NCI-H226 (cell line): ENCODE measurements around the gene LYZ.
A peak's percentile ranks its signal among the peaks of the same experiment; 100 is the strongest.

ENCODE experiments used
- DNase-seq: peaks from one replicate; pipeline ENCODE4 v3.0.0-alpha.2; 2015

LYZ gene

DNA sequence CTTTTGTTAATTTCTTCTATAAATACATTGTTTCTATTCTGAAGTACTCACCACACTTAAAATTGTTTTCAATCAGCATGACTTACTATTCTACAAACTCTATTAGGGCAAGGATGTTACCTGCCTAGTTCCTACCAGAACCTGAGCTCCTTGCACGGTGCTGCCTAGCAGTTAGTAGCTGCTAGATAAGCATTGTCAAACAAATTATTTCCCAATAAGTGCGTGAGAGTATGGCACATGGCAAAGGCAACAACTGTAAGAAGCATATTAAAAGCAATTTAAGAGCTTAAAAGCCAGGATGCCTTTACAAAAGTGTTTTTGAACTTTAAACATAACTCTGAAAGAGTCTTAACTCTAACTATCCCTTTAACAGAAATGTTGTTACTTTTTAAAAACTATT lies 8.2 kb upstream of the LYZ start:
- no peak for DNase-seq

DNA sequence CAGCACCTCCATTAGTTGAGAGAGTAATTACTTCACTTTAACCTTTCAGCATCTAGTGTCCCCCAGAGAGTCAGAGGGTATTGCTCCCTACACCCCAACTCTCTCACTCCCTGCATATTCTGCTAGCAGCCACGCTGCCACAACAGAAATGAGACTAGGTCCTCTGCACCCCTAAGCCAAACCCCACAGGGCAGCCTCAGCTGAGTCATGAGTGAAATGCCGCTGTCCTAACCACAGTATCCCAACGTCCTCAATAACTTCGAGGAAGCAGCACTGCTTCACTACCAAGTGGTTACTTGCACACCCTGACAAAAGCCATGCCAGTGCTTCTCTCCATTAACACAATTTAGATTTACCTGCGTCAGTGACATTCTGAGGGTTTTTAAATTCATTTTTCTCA lies 6.9 kb upstream of the LYZ start:
- no peak for DNase-seq

DNA sequence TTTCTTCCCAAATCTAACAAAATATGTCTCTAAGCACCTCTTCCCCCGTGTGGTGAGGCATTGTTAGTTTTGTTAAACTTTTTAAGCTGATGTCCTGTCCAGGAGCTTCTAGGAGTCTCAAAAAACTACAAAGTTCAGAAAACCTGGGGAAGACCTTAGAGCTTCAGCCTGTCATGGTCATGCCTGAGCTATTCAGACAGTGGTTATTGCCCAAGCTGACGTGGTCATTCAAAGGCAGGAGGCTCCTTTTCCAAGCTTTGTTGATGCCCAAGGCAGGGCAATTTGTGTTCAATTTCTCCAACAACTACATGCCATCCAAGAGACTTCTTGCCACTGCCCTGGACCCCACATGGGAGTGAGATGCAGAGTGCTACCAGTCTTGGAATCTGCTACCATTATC lies 5.8 kb upstream of the LYZ start:
- no peak for DNase-seq

DNA sequence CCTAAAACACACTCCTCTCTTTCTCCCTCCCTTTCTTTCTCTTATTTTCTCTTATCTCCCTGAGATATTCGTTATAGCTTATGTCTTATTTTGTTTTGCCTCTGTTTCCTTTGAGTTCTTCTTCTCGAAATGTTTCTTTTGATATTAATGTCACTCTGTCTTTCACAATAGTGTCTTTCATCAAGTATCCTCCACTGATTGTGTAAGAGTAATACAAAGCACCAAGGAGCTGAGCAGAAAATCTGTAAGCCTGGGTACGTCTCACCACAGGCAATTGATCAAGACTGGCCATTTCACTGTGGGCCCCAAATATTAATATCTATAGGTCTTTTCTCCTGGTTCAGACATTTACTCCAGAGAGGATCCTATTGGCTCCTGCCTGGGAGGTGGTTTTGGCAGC lies 4.8 kb upstream of the LYZ start:
- no peak for DNase-seq

DNA sequence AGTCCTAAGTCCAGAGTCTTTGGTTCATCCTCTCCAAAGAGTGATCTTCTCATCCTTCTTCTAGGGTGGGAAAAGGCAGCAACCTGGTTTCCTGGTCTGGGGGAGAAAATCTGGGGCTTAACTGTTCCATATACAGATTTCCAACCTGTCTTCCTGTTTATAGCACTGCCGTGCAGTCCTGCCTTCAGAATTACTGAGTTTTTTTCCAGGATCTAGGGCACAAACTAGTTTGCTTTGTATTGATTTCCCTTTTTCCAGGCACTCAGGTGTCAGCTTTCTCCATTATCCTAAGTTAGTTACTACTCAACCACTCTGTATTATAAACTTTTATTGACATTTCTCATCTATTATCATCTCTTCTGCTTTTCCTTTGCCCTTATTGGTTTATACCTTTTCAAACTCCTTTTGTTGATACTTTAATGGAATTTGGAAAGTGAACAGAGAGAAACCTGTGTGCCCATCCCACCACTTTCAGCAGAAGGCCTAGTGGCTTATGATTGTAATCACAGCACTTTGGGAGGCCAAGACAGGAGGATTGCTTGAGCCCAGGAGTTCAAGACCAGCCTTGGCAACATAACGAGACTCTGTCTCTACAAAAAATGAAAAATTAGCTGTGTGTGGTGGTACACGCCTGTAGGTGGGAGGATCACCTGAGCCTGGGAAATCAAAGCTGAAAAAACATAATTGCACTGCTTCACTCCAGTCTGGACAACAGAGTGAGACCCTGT lies 4.1 kb upstream of the LYZ start:
- DNase-seq, result no peak

DNA sequence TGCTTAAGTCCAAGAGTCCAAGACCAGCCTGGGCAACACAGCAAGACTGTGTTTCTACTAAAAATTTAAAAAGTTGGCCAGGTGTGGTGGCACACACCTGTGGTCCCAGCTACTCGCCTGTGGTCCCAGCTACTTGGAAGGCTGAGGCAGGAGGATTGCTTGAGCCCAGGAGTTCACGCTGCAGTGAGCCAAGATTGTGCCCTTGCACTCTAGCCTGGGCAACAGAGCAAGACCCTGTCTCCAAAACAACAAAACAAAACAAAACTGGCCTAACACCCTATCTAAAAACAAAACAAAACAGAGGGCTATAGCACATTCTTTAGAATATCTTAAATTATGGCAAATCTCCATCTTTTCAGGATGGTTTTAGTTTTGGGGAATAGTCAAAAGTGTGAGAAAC lies 3.1 kb upstream of the LYZ start:
- no peak for DNase-seq

DNA sequence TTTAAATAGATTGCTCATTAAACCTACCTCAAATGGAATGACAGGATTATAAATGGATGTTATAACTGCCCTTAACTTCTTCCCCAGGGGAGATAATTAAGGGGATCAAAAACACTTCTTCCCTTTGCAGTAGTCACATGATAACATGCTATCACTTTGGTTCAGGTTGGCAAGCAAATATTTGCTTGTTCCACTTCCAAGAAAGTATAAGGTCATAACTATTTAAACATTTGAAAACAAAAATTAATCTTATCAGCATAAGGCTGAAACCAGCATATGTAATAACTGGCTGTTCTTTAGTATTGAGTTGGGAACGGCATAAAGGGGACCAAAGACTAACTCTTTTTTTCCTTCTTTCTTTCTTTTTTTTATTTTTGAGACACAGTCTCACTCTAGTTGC lies 2.4 kb upstream of the LYZ start:
- no peak for DNase-seq

DNA sequence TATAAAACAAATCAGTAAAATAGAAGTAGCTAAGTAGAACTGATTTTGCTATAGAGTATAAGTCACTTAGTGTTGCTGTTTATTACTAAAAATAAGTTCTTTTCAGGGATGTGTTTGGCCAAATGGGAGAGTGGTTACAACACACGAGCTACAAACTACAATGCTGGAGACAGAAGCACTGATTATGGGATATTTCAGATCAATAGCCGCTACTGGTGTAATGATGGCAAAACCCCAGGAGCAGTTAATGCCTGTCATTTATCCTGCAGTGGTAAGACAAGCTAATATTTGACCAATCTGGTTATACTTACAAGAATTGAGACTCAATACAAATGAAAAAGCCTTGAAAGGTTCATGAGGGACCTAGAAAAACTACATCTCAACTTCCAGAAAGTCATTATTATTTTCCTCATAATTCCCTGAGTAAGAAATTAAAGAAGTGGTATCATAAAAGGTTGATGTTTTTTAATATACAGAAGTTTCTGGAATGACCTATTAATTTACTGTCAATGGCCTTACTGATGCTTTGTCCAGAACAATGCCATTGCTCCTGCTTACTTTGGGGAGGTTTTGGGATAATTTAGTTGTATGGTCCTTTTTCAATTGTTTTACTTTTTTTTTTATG lies 1.9 kb downstream of the LYZ start:
- DNase-seq, result no peak

DNA sequence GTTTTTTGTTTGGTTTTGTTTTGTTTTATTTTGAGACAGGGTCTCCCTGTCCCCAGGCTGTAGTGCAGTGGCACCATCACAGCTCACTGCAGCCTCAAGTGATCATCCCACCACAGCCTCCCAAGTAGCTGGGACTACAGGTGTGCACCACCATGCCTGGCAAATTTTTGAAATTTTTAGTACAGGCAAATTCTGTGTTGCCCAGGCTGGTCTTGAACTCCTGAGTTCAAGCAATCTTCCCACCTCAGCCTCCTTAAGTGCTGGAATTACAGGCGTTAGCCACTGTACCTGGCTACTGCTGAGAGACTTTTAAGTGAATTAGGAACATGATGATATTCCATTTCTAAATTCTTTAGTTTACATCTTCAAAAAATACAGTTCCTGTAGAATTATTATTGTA lies 2.6 kb downstream of the LYZ start:
- no peak for DNase-seq

DNA sequence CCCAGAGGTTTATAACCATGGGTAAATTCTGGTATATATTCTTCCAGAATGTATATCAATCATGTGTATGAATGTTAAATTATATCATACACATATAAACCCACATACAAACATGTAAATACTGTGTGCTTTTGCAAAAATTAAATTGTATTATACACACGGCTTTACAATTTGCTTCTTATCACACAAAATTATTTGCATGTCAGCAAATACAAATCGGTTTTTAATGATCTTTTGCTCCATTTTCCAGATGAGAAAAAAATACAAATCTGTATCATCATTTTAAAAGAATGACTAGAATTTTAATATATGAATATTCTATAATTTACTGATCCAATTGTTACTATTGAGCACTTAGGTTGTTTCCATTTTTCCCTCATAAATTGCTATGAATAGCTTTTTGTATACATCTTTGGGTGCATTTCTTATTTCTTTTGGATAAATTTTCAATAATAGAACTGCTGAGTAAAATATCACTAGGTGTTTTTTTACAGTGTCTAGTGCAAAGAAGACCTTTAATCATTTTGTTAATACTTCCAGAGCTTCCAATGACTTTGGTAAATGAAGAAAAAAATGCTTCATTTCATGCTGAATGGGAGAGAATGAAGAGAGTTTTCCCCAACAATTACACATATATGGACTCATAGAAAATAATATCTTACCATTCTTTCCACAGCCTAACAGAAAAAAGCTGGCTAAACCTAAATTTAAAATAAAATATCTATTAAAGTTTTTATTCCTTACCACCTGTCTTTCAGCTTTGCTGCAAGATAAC lies 3.5 kb downstream of the LYZ start:
- no peak for DNase-seq

DNA sequence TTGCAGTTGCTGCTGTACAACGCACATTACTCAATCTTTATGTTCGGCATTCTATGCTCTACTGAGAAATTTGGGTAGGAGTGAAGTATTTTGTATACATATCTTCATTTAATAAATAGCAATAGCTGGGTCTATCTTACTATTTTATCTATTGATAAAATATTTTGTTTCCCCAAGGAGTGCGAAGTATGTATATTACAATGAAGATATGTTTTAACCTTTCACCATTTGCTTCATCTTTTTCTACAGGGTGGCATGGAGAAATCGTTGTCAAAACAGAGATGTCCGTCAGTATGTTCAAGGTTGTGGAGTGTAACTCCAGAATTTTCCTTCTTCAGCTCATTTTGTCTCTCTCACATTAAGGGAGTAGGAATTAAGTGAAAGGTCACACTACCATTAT lies 4.7 kb downstream of the LYZ start:
- DNase-seq, result no peak

DNA sequence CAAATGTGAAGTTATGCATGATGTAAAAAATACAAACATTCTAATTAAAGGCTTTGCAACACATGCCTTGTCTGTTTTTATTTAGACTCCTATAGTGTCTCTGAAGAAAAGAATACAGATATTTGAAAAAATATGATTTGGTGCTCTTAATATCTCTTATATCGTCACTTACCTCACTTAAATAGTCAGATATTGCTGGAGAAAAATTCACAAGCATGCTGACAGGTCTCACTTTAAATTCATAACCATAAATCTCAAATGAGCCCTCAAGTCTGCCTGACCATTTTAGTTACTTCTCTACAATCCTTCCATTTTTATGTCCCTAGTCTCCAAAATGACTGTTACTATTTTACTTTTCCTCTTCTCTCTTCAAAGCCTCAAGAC lies 6.0 kb downstream of the LYZ start:
- no peak for DNase-seq

DNA sequence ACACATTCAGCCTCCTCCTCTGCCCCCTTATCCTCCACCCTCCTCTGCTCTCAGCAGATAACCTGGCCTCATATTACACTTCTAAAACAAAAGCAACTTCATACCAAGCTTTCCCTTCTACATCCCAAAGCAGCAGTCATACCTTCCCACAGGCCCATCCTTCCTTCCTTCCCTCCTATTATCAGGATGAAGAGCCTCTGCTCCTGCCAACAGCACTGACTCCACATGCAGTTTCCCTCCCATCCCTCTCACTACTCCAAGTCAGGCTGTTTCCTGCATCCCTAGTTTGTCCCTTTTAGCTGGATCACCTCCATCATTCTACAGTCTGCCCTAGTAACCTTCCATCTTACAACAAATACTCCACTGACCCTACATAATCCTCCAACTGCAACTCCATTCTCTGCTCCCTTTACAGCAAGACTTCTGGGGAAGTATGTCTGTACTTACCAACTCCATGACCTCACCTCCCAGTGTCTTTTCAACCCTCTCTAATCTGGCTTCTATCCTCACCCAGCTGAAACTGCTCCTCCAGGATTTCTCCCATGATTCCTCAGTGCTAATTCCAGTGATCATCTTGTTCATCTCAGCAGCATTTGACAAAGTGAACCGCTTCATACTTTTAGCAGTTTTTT lies 6.5 kb downstream of the LYZ start:
- peak; percentile 35 for DNase-seq

DNA sequence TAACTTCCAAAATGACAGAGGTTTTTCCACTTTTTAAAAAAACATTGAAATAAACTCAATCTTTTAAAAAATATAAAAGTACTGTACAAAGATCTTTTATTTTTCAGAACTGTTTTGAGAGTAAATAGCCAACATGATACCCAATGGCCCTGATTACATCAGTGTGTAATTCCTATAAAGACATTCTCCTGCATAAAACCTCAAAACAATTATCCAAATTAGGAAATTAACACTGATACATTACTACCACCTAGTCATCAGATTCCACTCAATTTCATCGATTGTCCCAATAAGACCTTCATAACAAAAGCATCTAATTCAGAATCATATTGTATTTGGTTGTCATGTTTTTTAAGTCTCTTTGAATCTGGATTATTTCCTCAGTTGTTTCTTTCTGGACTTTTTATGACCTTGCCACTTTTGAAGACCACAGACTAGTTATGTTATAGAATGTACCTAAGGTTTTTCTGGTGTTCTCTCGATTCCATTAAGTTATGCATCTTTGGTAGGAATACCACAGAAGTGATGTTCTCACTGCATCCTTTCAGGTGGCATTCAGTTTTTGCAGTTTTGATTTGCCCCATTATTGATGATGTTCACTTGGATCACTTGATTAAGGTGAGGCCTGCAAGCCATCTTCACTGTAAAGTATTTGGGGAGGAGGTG lies 7.3 kb downstream of the LYZ start:
- no peak for DNase-seq

DNA sequence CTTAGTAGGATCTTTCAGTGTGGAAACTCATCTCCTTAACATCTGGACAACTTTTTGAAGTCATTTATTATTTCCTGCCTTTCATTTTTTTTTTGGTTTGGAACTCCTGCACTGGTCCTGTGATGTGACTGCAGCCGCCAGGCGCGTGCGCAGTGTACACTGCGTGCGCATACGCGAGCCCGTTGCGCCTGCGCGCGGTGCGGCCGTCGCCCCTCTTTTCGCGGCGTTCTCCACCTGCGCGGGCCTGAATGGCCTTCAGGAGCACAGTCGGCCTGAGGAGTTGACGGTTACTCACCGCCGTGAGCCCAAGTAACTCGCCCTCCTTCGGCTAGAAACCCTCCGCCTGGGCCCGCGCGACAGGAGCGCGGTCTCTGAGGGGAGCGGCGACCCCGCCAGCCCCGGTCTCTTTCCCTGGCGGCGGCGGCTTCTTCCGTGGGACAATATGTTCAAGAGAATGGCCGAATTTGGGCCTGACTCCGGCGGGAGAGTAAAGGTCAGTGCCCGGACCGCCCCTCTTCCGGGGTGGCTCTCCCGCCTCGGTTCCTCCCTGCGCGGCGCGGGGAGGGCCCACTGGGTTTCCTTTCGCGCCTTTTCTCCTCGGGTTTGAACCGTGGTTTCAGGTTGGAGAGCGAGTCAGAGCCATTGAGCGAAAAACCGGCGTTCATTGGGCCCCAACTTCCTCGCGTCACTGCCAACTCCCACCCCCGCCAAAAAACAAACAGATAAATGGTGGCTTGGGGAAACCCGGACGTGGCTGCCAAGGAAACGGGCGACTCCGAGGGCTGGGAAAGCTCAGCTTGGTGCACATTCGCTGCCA lies 11.6 kb downstream of the LYZ start, which contains the start of gene YEATS4:
YEATS4 (plus strand) TSS at position 213 of the 817 bp plus-strand sequence; CDS start at position 443, 230 bp downstream.
- peak; percentile 96 for DNase-seq

DNA sequence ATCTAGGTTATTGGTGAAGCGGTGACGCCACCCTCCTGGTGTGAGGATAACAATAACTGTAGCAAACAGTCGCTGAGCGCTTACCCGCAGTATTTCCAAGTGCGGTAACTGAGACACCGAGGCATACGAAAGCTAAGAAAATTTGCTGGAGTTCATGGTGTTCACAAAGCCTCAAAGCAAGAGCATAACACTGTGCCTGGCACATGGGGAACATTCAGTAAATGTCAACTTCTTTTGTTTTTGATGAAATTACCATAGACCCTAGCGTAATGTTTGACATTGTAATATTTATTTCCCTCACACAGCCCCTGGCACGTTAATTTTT lies 12.1 kb downstream of the LYZ start:
- no peak for DNase-seq

DNA sequence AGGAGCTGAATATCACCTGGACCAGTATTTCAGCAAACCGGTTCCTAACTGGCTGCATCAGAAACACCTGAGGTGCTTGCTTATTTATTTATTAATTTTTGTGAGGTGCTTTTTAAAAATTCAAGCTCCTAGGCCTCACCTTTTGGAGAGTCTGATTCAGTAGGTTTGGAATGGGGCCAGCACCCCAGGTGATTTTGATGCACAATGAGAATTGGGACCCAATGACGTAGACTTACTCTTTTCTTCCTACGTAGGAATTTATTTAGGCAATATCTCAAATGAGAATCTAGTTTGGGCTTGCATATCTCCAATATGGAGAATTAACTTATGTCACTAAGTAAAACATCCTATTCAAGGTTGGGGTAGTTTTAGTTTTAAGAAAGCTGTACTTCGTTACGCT lies 18.6 kb downstream of the LYZ start:
- DNase-seq, result no peak

DNA sequence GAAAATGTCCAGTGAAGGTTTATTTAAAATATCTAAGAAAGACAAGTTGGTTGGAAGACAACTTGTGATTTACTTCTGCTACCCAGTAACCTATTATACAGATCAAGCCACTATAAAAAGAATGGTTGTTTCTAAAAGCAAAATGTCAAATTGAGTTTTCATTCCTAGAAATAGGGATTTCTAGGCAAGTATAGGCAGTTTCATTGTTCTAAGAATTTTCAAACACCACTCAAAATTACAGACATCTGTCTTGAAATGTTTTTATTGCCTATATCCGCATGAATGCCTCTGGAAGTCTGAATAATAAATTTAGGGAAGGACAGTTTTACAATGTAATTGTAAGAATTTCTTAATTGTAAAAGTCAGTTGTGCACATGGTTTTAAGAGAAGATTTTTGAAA lies 20.0 kb downstream of the LYZ start:
- no peak for DNase-seq

DNA sequence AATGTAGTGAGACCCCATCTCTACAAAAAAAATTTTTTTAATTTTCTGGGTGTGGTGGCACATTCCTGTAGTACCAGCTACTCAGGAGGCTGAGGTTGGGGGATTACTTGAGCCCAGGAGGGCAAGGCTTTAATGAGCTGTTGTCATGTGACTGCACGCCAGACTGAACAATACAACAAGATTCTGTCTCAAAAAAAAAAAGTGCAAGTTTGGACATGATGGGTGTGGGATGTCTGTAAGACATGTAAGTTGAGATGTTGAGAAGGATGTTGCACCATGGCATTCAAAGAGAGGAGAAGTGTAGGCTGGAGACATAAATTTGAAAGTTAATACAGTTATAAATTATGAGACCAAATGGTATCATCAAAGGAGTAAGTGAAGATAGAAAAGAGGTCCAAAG lies 34.9 kb downstream of the LYZ start:
- DNase-seq, result no peak

DNA sequence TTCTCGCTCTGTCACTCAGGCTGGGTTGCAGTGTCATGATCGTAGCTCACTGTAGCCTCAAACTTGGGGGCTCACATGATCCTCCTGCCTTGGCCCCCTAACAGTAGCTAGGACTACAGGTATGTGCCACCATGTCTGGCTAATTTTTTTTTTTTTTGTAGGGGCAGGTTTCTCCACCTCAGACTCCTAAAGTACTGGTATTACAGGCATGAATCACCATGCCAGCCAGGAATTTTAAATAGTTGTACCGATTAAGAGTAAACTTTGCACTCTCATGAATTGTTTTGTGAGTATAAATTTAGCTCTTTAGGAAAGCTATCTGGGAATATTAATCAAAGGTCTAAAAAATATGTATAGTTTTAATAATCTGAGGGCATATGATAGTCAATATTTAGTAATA lies 36.9 kb downstream of the LYZ start:
- DNase-seq, result no peak

DNA sequence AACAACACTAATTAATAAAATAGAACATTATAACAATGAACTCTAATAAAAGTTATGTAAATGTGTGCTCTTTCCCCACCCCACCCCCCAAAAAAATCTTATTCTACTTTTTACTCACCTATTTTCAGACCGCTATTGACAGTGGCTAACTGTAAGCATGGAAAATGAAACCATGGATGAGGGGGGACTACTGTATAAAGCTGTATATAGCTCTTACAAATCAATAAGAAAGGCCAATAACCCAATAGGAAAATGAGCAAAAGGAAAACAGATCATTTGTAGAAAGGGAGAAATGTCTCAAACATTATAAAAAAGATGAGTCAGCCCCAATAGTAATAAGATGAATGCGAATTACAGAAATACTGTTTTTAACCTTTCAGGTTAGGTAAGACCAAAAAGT lies 38.7 kb downstream of the LYZ start:
- no peak for DNase-seq

DNA sequence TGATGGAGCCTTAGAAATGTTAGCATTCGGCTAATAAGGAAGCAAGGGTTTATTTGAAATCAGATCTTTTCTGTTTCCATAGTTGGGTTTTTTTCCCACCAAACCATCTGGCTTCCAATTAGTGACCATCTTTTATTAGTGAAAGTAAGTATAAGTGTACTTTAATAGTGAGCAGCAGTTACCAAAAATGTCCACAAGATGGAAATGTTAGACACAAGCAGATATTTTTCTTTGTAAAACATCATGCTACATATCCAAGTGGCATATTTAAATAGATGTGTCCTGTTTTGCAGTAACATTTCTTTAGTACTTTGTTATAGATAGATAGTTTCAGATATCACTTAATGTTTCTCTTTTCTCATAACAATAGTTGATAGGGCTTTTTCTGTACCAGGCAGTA lies 40.2 kb downstream of the LYZ start:
- peak; percentile 53 for DNase-seq
